ENCODE data around the gene SEC23A.
"Not testable (repeated sequence)": the region's sequence is repeated elsewhere in the genome, so short reads cannot be mapped to it uniquely, and the experiment has no call there.

Gene SEC23A

DNA sequence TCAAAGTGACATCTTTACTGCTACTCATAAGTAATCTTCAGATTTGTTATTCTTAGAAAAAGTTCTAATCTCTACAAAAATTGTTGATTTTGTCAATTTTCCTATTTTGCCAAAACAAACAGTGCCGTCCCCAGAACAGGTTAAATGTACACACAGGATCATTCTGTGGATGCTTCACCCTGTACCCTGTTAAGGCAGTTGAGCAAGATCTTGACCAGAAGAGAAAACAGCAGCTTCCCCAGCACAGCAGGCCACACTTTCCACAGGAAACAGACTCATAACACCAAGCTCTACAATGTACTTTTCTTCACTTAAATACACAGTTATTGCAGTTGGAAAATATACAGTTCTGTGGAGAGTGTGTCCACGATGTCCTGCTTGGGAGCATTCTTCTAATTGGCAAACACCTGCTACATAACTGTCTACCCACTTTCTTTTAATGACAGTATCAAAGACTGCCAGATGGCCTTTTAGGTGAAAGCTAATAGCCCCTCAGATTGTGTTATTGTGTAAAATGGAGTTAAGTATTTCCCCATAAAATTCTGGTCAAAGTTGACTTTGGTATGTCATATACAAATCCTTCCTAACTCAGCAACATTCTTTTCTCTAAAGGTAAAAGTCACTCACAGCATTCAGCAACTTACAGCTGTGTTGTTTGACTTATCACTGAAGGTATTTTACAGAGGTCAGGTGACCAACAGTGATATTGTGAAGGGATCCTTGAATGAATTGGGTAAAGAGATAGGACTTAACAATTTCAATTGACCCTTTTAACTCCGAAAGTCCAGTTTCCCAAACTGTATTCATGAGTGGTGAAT is 77.0 kb downstream of the SEC23A start:
- DNase-seq, result no peak

DNA sequence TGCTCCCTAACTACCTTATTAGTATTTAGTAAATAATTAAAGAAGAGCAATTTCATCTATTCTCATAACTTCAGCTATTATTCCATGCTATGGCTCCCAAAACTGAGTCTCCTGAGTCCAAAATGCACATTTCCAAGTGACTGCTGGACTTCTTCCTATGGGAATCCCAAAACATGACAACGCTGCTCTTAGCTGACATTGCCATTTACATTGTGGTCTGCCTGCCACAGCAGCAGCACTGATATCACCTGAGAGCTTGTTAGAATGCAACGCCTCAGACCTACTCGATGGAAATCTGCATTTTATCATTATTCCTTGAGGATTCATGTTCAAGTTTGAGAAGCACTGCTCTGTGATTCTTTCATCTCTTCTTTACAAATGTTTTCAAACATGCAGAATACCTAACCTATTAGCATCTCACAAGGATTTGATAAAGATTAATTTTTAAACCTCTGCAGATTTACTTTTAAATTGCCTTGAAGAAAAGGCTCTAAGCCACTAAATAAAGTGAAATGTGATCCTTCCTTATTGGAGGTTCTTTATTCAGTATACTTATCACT is 77.7 kb downstream of the SEC23A start:
- no peak for DNase-seq

DNA sequence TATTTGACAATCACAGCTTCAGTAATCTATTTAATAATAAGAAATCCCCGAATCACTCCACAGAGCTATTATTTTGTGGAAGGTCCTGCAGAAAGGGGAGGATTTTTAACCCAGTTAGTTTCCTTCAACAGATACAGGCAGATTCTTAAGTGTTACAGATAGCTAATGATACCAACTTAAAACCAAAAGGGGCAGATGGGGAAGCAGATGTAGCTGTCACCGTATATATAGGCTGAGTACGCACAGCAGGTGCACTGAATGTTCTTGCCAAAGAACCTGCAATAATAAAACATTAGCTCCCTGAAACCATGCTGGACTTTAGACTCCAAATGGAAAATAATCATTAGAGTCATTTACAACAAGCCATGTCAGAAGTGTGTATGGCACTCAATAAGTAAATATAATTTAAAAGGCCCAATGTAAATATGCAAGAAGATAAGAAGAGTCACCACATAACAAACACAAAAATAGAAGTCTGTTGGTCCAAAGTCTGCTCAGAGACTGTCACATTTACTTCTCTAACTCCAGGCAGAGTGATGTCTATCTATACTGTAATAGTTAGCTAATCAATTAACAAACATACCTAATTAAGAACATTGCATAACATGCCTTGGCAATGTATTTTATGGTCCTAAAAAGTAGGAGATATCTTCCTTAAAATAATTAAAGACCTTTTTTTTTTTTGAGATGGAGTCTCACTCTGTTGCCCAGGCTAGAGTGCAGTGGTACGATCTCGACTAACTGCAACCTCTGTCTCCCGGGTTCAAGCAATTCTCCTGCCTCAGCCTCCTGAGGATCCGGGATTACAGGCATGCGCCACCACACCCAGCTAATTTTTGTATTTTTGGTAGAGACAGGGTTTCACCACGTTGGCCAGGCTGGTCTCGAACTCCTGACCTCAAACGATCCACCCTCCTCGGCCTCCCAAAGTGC is 78.8 kb downstream of the SEC23A start:
- no peak for DNase-seq

DNA sequence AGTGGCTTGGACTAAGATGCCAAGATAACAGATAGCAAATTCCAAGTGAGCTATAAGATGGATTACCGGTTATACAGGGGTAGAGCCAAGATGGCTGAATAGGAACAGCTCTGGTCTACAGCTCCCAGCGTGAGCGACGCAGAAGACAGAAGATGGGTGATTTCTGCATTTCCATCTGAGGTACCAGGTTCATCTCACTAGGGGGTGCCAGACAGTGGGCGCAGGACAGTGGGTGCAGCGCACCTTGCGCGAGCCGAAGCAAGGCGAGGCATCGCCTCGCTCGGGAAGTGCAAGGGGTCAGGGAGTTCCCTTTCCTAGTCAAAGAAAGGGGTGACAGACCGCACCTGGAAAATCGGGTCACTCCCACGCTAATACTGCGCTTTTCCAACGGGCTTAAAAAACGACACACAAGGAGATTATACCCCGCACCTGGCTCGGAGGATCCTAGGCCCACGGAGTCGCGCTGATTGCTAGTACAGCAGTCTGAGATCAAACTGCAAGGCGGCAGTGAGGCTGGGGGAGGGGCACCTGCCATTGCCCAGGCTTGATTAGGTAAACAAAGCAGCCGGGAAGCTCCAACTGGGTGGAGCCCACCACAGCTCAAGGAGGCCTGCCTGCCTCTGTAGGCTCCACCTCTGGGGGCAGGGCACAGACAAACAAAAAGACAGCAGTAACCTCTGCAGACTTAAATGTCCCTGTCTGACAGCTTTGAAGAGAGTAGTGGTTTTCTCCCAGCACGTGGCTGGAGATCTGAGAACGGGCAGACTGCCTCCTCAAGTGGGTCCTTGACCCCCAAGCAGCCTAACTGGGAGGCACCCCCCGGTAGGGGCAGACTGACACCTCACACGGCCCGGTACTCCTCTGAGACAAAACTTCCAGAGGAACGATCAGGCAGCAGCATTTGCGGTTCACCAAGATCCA is 85.7 kb downstream of the SEC23A start:
- DNase-seq, result not testable (repeated sequence)

DNA sequence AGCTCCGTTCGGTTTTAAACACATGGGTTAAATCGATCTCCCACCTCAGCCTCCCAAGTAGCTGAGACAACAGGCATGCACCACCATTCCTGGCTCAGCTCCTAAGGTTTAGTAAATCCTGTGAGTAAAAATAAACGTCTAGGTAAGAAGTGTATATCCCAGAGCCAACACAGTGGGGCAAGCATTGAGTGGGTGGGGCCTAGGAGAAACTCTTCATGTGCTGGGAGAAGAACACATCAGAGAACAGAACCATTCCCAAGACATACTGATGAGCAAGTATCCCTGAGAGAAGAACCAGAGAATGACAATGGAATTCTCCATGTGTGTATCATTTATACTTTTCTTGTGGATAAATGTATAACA is 86.3 kb downstream of the SEC23A start:
- DNase-seq, result no peak

- DNase-seq, result no peak
These were observed 87.0 kb downstream of the SEC23A start for GRCh38 chr14:39015964-39016577.

GRCh38 chr14:39015360-39015961 is 87.6 kb downstream of the SEC23A start:
- DNase-seq, result peak; percentile 57

DNA sequence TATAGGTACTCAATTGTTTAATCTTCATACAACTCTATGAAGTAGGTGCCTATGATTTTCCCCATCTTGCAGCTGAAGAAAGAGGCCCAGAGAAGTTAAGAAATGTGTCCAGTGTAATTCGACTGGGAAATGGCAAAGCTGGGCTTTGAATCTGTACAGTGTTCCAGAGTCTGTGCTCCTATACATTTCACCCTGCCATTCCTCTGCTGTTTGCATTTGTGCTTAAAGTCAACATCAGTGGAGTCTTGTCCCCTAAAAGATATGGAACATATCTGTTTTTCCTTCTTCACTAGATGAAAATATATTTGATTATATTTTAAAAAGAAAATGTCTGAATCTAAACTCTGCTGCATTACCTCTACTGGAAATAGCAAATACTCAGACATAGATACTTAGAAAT is 88.6 kb downstream of the SEC23A start:
- no peak for DNase-seq

- not testable (repeated sequence) for DNase-seq
These were observed 94.1 kb downstream of the SEC23A start for GRCh38 chr14:39008965-39009364.

GRCh38 chr14:39006721-39007410 is 96.2 kb downstream of the SEC23A start:
- DNase-seq, result no peak

GRCh38 chr14:39005044-39005880 is 97.8 kb downstream of the SEC23A start:
- no peak for DNase-seq

DNA sequence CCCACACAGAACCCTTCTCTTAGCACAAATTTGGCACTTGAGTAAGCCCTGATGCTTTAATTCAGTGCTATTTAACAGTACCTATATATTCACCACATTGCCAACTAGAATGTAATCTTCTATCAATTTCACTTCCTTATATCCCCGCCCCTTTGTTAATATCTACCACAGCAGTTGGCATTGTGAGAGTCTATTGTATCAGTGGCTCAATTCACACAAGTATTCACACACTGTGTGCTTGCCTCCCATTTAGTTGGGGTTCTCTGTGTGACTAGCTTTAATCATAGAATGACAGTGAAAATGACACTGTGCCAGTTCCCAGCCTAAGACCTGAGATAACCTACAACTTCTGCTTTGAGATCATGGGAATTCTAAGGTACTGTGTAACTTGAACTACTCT is 103.1 kb downstream of the SEC23A start:
- DNase-seq, result no peak

DNA sequence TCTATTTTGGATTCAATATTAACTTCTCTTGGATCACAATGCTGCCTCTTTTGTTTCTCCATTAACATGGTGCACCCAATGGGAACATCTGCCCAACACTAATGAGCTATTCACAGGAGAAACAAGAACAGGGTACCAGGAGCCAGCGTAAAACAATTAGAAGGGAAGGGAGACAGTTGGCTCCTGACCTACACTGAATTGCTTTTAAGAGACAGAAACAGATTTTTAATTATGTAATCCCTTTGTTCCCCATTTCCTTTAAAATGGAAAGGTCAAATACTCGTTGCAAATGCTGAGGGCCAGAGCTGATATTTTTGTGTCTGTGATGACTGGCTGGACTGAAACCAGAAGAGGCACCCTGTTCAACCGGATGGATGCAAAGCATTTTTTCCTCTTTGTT is 108.3 kb downstream of the SEC23A start:
- no peak for DNase-seq

GRCh38 chr14:38993981-38994380 is 109.1 kb downstream of the SEC23A start:
- DNase-seq, result no peak

- DNase-seq, result no peak
These were observed 110.8 kb downstream of the SEC23A start for GRCh38 chr14:38992067-38992844.

DNA sequence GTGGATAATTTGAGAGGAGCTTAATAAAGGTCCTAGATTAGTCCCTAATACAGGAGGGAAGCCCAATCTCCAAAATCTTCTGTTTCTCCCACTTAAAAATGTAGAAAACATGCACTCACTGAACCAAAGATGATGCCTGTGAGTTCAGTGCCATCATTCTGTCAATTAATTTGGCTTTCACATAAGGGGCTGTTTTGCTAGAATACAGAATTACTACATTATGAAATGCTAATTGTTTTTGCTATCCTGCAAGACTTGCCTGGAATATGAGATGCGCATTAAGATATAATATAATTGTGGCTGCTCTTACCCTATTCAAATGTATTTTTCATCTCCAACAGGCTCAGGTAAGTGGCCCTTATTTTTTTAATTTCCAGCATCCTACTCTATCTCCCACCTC is 111.7 kb downstream of the SEC23A start:
- no peak for DNase-seq

GRCh38 chr14:38989922-38990546 is 113.0 kb downstream of the SEC23A start:
- DNase-seq, result no peak

DNA sequence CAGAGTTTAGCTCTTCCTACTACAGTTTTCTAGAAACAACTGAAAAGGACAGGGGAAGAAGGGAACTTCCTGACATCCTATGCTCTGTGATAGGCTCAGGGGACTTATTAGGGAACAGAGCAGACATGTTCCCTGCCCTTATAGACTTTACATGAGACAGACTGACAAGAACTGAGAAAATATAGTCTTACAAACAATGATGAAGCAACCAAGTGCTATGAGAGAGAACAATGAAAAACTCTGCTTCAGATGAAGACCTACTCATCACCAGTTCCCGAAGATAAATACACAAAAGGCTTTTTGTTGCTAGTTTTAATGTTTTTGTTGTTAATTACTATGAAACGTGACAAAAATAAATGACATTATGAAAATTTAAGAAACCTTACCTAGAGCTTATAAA is 115.3 kb downstream of the SEC23A start:
- no peak for DNase-seq

GRCh38 chr14:38982837-38983236 is 120.2 kb downstream of the SEC23A start:
- no peak for DNase-seq
